ENCODE measurements around the gene NKD2.
A peak's percentile ranks its signal among the peaks of the same experiment; 100 is the strongest.

Gene NKD2

GRCh38 chr5:988322-988721, 20.3 kb upstream of the NKD2 start:
- DNase-seq: no peak
- Histone ChIP-seq H3K4me1 (ENCODE audit: low read length) (no peaks in the 10 kb centered on the region), H3K36me3 (replicated peaks; ENCODE audit: insufficient read depth, low read length) (no peaks in the 10 kb centered on the region), H3K79me2 (ENCODE audit: low read length) (no peaks in the 10 kb centered on the region), H3K9ac (ENCODE audit: low read length) (no peak overlapping the region), H2AFZ (ENCODE audit: low read length) (no peak overlapping the region), H3K9me2 (replicated peaks; ENCODE audit: insufficient read depth, low read length) (no peaks in the 10 kb centered on the region), H3K9me3 (replicated peaks; ENCODE audit: insufficient read depth, low read length) (no peaks in the 10 kb centered on the region), H3F3A (ENCODE audit: insufficient read depth, low read length) (no peaks in the 10 kb centered on the region), H3K4me2 (ENCODE audit: low read depth, low read length) (no peak overlapping the region), H3K4me3 (ENCODE audit: low read length) (no peak overlapping the region), H4K20me1 (ENCODE audit: insufficient read depth, low read length) (no peaks in the 10 kb centered on the region), H3K27me3 (replicated peaks; ENCODE audit: insufficient read depth, low read length) (peaks cover 73% of the 10 kb centered on the region), H3K27ac (ENCODE audit: low read length) (no peak overlapping the region)
- no peak for TF ChIP-seq EZH2 (optimal IDR thresholded peaks at IDR 0.05; ENCODE audit: low read depth, low read length)
- TF ChIP-seq EZH2phosphoT487 (IDR thresholded peaks at IDR 0.05; ENCODE audit: low read length): no peak
- TF ChIP-seq CTCF (IDR thresholded peaks at IDR 0.05; ENCODE audit: low read length): no peak

GRCh38 chr5:989961-990530, 18.6 kb upstream of the NKD2 start:
- Histone ChIP-seq H3K9ac (ENCODE audit: low read length) (no peak overlapping the region), H3K4me3 (ENCODE audit: low read length) (no peak overlapping the region), H3K9me2 (replicated peaks; ENCODE audit: insufficient read depth, low read length) (no peaks in the 10 kb centered on the region), H3K9me3 (replicated peaks; ENCODE audit: insufficient read depth, low read length) (no peaks in the 10 kb centered on the region), H3K79me2 (ENCODE audit: low read length) (no peaks in the 10 kb centered on the region), H2AFZ (ENCODE audit: low read length) (no peak overlapping the region), H3K27ac (ENCODE audit: low read length) (no peak overlapping the region), H3K36me3 (replicated peaks; ENCODE audit: insufficient read depth, low read length) (no peaks in the 10 kb centered on the region), H4K20me1 (ENCODE audit: insufficient read depth, low read length) (no peaks in the 10 kb centered on the region), H3K4me1 (ENCODE audit: low read length) (no peaks in the 10 kb centered on the region), H3F3A (ENCODE audit: insufficient read depth, low read length) (no peaks in the 10 kb centered on the region), H3K27me3 (replicated peaks; ENCODE audit: insufficient read depth, low read length) (peaks cover 66% of the 10 kb centered on the region), H3K4me2 (ENCODE audit: low read depth, low read length) (no peak overlapping the region)
- no peak for DNase-seq
- TF ChIP-seq CTCF (IDR thresholded peaks at IDR 0.05; ENCODE audit: low read length) (peak; percentile 26), EZH2phosphoT487 (IDR thresholded peaks at IDR 0.05; ENCODE audit: low read length) (no peak)

DNA sequence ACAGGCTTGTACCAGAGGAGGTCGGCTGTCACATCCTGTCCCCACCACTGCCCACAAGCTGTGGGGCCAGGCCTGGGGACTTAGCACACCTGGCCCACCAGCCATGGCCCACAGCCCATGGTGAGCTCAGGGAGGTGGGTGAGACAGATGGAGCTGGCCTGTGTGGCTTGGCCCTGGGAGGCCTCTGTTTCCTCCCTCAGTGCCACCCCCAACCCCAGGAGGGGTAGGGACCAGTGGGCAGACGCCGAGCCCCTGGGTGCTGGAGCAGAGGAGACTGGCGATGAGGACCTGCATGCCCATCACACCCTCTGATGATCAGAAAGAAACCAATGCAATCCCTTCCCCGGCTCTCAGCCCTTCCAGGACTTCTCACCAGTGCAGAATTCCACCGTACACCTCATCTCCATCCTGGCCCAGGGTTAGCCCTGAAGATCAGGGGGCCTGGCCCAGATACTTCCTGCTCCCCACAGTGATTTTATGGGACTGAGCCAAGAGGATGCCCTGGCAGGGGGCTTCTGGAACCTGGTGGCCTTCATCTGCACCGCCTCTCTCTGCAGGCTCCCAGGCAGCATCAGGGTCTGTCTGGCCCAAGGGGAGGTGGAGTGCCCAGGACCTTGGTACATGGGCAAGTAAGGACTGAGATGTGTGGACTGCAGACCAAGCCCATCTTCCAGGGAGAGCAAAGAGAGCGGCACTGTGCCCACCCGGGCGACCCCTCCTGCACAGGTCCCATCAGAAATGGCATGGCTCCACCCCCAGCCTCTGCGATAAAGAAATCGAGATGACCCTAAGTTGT, 16.9 kb upstream of the NKD2 start:
- no peak overlapping the region for H3K27ac ChIP-seq (ENCODE audit: low read length)
- no peaks in the 10 kb centered on the region for H3K9me2 ChIP-seq (replicated peaks; ENCODE audit: insufficient read depth, low read length)
- no peaks in the 10 kb centered on the region for H3K9me3 ChIP-seq (replicated peaks; ENCODE audit: insufficient read depth, low read length)
- H3F3A ChIP-seq (ENCODE audit: insufficient read depth, low read length): no peaks in the 10 kb centered on the region
- H3K36me3 ChIP-seq (replicated peaks; ENCODE audit: insufficient read depth, low read length): no peaks in the 10 kb centered on the region
- H3K4me2 ChIP-seq (ENCODE audit: low read depth, low read length): no peak overlapping the region
- TF ChIP-seq EZH2phosphoT487 (IDR thresholded peaks at IDR 0.05; ENCODE audit: low read length): no peak
- no peak for TF ChIP-seq EZH2 (optimal IDR thresholded peaks at IDR 0.05; ENCODE audit: low read depth, low read length)
- no peak for TF ChIP-seq CTCF (IDR thresholded peaks at IDR 0.05; ENCODE audit: low read length)
- H3K4me3 ChIP-seq (ENCODE audit: low read length): no peak overlapping the region
- no peak for DNase-seq
- H3K4me1 ChIP-seq (ENCODE audit: low read length): peaks cover 4% of the 10 kb centered on the region
- no peaks in the 10 kb centered on the region for H3K79me2 ChIP-seq (ENCODE audit: low read length)
- no peaks in the 10 kb centered on the region for H4K20me1 ChIP-seq (ENCODE audit: insufficient read depth, low read length)
- H2AFZ ChIP-seq (ENCODE audit: low read length): no peak overlapping the region
- H3K9ac ChIP-seq (ENCODE audit: low read length): no peak overlapping the region
- peaks cover 50% of the 10 kb centered on the region for H3K27me3 ChIP-seq (replicated peaks; ENCODE audit: insufficient read depth, low read length)

Data from MM.1S (cell line).